Adrenal gland (tissue), 12 donors: ENCODE measurements around the gene FBXL7. TPM values are rescaled to one million over a fixed set of nuclear protein-coding genes. Genes with fewer than 3 reads are reported as not detected.

ENCODE experiments used
- DNase-seq, 7 donors: peaks; one replicate each; pipeline ENCODE4 v3.0.0-alpha.2; 2019 to 2020
- H3K27ac ChIP-seq, 5 donors: fragments of 200-600 bp; sonication (generic) in 4 of 5; 1 replicate in 3 of 5; 2 replicates in 2 of 5; pipeline versions ENCODE4 v1.5.1 to v1.8.0; 2016 to 2020; ENCODE audit warnings: mild to moderate bottlenecking in 1 of 5
- H3K27me3 ChIP-seq: fragments of 200-600 bp; 2 replicates; pipeline ENCODE4 v1.8.0; 2021
- H3K36me3 ChIP-seq, 2 donors: fragments of 200-600 bp; replicated peaks in 1 of 2; 1 replicate in 1 of 2; 2 replicates in 1 of 2; pipeline versions ENCODE4 v1.5.1 to v1.8.0; 2018 to 2022
- H3K4me1 ChIP-seq, 2 donors: fragments of 200-600 bp; replicated peaks in 1 of 2; 1 replicate in 1 of 2; 2 replicates in 1 of 2; pipeline versions ENCODE4 v1.5.1 to v1.8.0; 2018 to 2021
- H3K4me3 ChIP-seq, 4 donors: fragments of 200-600 bp; sonication (generic) in 3 of 4; one replicate each; pipeline ENCODE4 v1.5.1; 2016 to 2018
- H3K9me3 ChIP-seq, 3 donors: fragments of 200-600 bp; sonication (generic) in 1 of 3; replicated peaks in 1 of 3; 1 replicate in 2 of 3; 2 replicates in 1 of 3; pipeline versions ENCODE4 v1.5.1 to v1.8.0; 2016 to 2021
- POLR2A ChIP-seq, 2 donors: fragments of 450-650 bp; IDR thresholded peaks; one replicate each; pipeline ENCODE4 v1.6.1; 2017; ENCODE audit warnings: antibody characterized with exemption in 2 of 2, mild to moderate bottlenecking in 2 of 2, moderate library complexity in 1 of 2
- WGBS, 4 donors: extraction: QIAGEN DNeasy Blood & Tissue Kit in 2 of 4; methylation state at CpG; one replicate each; pipeline versions ENCODE4 v1.1.5 to v1.1.7; 2013 to 2017; 5-methylcytosine and 5-hydroxymethylcytosine counted together
- intact Hi-C, 2 donors: fragments of 100-400 bp; cut with DNase I; formaldehyde crosslinking; loops; one replicate each; pipeline versions ENCODE4 v1.14.1 to v1.15.0; 2022 to 2023
- polyA plus RNA-seq, 3 donors: library from polyadenylated mRNA; stranded (reverse); fragments of 200-250 nt in 2 of 3; fragments of 350-450 nt in 1 of 3; fragmentation: Illumina TruSeq in 1 of 3; extraction: RNeasy Lipid Tissue Mini Kit (QIAGEN cat#74804) in 1 of 3; gene quantifications; one replicate each; pipeline ENCODE4 v1.2.3, GENCODE V29; 2013 to 2014
- total RNA-seq, 9 donors: library from RNA; depleted of rRNA in 4 of 9; stranded (reverse); fragments of >200 nt in 4 of 9; fragments of 120-200 nt in 1 of 9; fragmentation: NEBNext Ultra II Directional in 1 of 9; extraction: Animal tissue kit (Norgen Biotek cat#: 25700) in 1 of 9; gene quantifications; one replicate each; pipeline versions ENCODE4 v1.1.0 to v1.2.4, GENCODE V29; 2013 to 2023
- TF ChIP-seq, protein P1 (sequence below), 6 experiments: fragments of 450-650 bp in 4 of 6; fragments of 200-600 bp in 2 of 6; sonication (generic) in 1 of 6; IDR thresholded peaks; 1 replicate in 5 of 6; 2 replicates in 1 of 6; pipeline versions ENCODE4 v1.5.1 to v1.8.0; 2016 to 2021; ENCODE audit warnings: antibody characterized with exemption in 6 of 6, mild to moderate bottlenecking in 2 of 6, moderate library complexity in 1 of 6
- donor health status: healthy with polysubstance abuse.
- donor health status: Bipolar disorder and iron deficiency.
- donor health status: DM: yes; HTN: yes; CAD: no.
- donor health status: DM: no; HTN: no; CAD: no.
- donor health status: DM: no; HTN: no; CAD: no.
- donor health status: DM: yes; HTN: yes; CAD: no.

Gene FBXL7
- total and polyA plus RNA-seq, 12 donors: 22.6 to 59.1 (median 34.0) TPM

DNA sequence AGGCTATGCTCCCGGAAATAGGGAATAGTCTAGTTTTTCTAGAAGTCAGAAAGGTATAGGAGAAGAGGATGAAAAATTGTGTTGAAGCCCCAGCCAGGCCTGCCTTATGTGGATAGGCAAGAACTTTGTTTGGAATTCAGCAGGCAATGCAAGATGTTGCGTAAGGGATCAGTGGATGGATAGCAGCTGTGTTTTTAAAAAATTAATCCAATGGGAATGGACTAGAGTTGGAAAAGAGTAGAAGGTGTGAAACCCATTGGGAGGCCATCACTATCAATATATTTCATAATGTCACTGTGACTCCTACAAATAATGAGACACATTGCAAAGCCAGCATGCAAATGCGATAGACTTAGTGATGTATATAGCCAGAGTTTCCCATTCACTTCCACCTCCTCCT, 397.7 kb downstream of the FBXL7 start:
- TF ChIP-seq, protein P1, sequence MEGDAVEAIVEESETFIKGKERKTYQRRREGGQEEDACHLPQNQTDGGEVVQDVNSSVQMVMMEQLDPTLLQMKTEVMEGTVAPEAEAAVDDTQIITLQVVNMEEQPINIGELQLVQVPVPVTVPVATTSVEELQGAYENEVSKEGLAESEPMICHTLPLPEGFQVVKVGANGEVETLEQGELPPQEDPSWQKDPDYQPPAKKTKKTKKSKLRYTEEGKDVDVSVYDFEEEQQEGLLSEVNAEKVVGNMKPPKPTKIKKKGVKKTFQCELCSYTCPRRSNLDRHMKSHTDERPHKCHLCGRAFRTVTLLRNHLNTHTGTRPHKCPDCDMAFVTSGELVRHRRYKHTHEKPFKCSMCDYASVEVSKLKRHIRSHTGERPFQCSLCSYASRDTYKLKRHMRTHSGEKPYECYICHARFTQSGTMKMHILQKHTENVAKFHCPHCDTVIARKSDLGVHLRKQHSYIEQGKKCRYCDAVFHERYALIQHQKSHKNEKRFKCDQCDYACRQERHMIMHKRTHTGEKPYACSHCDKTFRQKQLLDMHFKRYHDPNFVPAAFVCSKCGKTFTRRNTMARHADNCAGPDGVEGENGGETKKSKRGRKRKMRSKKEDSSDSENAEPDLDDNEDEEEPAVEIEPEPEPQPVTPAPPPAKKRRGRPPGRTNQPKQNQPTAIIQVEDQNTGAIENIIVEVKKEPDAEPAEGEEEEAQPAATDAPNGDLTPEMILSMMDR (IDR thresholded peaks at IDR 0.05): no peak
- TF ChIP-seq POLR2A (IDR thresholded peaks at IDR 0.05): no peak
- Histone ChIP-seq H3K27ac (no peak overlapping the region), H3K9me3 (no peaks in the 10 kb centered on the region), H3K27me3 (no peaks in the 10 kb centered on the region), H3K36me3 (no peaks in the 10 kb centered on the region), H3K4me3 (no peak overlapping the region), H3K4me1 (no peaks in the 10 kb centered on the region)
- WGBS, 4 donors: 84 to 90% (median 87%) methylated on average over 3 of the region's 3 CpGs
- intact Hi-C loops: no loop called here
- no peak for DNase-seq

DNA sequence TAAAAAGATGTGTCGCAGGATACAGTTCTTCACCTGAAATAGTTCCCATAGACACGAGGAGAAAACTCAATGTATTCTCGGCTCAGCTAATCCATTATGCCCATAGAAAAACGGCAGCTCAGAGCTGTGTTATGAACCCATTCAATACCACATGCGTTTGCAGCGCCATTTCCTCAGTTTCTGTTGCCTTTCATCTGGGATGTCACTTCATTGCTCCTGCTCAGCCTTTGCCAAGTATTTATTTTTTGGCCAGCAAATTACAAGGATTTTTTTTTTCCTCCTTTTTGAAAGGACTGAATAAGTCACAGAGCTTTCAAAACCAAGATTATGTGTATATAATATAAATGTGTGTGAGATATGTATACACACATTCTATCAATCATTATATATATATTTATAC, 398.7 kb downstream of the FBXL7 start:
- Histone ChIP-seq H3K4me1 (no peaks in the 10 kb centered on the region), H3K27ac (no peak overlapping the region), H3K9me3 (no peaks in the 10 kb centered on the region), H3K27me3 (no peaks in the 10 kb centered on the region), H3K4me3 (no peak overlapping the region), H3K36me3 (no peaks in the 10 kb centered on the region)
- intact Hi-C loops: no loop called here
- TF ChIP-seq, protein P1 (IDR thresholded peaks at IDR 0.05): no peak
- no peak for TF ChIP-seq POLR2A (IDR thresholded peaks at IDR 0.05)
- WGBS, 4 donors: 88 to 94% (median 92%) methylated on average over 6 of the region's 6 CpGs
- DNase-seq: no peak

DNA sequence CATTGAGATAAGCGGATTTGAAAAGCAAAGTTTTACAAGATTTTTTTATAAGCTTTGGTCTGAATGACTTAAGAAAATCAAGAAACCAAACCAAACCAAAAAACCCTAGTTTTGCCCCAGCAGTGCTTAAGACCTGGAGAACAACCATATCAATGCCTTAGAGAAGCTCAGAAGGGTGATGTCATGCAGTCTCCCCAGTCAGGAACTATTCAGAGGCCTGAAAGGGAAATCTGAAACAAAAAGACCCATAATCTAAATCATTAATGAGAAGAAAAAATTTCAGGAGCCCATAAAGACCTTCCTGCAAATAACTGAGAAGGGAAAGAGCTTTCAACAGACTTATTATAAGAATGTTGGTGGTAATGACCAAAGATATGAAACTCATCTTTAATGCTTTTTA, 399.5 kb downstream of the FBXL7 start:
- Histone ChIP-seq H3K4me3 (no peak overlapping the region), H3K36me3 (no peaks in the 10 kb centered on the region), H3K27me3 (no peaks in the 10 kb centered on the region), H3K9me3 (no peaks in the 10 kb centered on the region), H3K27ac (no peak overlapping the region), H3K4me1 (peaks cover 0 to under 1% of the 10 kb centered on the region in 2 donors)
- no peak for DNase-seq
- intact Hi-C loops: no loop called here
- no peak for TF ChIP-seq POLR2A (IDR thresholded peaks at IDR 0.05)
- TF ChIP-seq, protein P1 (IDR thresholded peaks at IDR 0.05): no peak
- WGBS, 4 donors: 91 to 100% (median 96%) methylated on average over 1 of the region's 1 CpG

DNA sequence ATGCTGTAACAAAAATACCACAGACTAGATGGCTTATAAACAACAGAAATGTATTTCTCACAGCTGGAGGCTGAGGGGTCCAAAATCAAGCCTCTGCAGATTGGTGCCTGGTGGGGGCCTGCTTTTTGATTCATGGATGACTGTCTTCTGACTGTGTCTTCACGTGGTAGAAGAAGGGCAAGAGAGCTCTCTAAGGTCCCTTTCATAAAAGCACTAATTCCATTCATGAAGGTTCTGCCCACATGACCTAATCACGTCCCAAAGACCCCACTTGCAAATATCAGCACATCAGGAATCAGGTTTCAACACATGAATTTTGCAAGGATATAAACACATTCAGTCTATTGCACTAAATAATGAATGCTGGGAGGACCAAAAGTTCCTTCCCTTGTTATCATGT, 401.2 kb downstream of the FBXL7 start:
- no peak for DNase-seq
- Histone ChIP-seq H3K27me3 (no peaks in the 10 kb centered on the region), H3K27ac (no peak overlapping the region), H3K4me3 (no peak overlapping the region), H3K9me3 (no peaks in the 10 kb centered on the region), H3K4me1 (peaks cover 4 to 9% of the 10 kb centered on the region in 2 donors), H3K36me3 (no peaks in the 10 kb centered on the region)
- no peak for TF ChIP-seq POLR2A (IDR thresholded peaks at IDR 0.05)
- TF ChIP-seq, protein P1 (IDR thresholded peaks at IDR 0.05): no peak
- WGBS, 4 donors: 74 to 80% (median 77%) methylated on average over 2 of the region's 2 CpGs
- intact Hi-C loops: no loop called here
